Measurements from ENCODE around the gene RAB11FIP3. TPM values are rescaled to one million over a fixed set of nuclear protein-coding genes. Genes with fewer than 3 reads are reported as not detected.
"Not testable (repeated sequence)": the region's sequence is repeated elsewhere in the genome, so short reads cannot be mapped to it uniquely, and the experiment has no call there.

RAB11FIP3 gene
- total RNA-seq, 2 donors from 2014 or later: 39.9 to 45.1 TPM

DNA sequence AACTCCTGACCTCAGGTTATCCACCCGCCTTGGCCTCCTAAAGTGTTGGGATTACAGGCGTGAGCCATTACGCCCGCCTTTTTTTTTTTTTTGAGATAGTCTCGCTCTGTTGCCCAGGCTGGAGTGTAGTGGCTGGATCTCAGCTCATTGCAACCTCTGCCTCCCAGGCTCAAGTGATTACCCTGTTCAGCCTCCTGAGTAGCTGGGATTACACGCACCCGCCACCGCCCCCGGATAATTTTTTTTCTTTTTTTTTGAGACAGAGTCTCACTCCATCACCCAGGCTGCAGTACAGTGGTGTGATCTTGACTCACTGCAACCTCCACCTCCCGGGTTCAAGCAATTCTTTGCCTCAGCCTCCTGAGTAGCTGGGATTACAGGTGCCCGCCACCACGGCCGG, 3.3 kb upstream of the RAB11FIP3 start:
- H3K36me3 Mint-ChIP-seq (ENCODE audit: low read depth); H3K27ac Mint-ChIP-seq; H3K4me3 Mint-ChIP-seq; H3K9me3 ChIP-seq (ENCODE audit: control insufficient read depth, low read length, poor library complexity, severe bottlenecking); ATAC-seq; DNase-seq; H3K27me3 Mint-ChIP-seq: not testable (repeated sequence)
- peaks cover 11% of the 10 kb centered on the region for H3K4me1 Mint-ChIP-seq

DNA sequence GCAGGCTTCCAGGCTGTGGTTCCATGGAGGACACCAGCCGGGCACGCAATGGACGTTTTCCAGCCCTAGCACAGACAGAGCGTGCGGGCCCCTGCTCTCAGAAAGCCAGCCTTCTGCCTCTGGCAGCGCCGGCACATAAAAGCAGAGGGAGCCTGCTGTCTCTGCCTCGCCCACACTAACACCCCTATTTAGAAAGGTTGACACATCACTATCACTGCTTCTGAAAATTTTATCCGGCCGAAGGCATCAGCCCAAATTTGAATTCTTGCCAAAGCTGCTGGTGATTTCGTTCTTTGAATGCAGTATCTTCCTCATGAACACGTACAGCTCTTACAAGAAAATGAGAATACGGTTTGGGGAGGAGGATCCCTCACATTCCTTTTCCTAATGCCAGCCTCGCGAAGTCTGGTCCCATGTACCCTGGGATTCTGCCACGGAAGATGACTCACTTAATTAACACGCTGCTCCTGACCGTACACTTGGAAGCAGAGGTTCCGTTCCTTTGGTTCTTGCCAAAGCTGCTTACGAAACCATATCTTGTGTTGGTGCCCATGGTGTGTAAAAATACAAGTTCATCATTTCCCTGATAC, 1.3 kb upstream of the RAB11FIP3 start:
- DNase-seq (no peak), ATAC-seq (no peak)
- H3K9me3 ChIP-seq (ENCODE audit: control insufficient read depth, low read length, poor library complexity, severe bottlenecking): no peaks in the 10 kb centered on the region
- Mint-ChIP-seq H3K27ac (peak overlapping the region; percentile 49), H3K4me1 (peaks cover 24% of the 10 kb centered on the region), H3K27me3 (no peaks in the 10 kb centered on the region), H3K4me3 (peak overlapping the region; percentile 88), H3K36me3 (ENCODE audit: low read depth) (no peaks in the 10 kb centered on the region)

DNA sequence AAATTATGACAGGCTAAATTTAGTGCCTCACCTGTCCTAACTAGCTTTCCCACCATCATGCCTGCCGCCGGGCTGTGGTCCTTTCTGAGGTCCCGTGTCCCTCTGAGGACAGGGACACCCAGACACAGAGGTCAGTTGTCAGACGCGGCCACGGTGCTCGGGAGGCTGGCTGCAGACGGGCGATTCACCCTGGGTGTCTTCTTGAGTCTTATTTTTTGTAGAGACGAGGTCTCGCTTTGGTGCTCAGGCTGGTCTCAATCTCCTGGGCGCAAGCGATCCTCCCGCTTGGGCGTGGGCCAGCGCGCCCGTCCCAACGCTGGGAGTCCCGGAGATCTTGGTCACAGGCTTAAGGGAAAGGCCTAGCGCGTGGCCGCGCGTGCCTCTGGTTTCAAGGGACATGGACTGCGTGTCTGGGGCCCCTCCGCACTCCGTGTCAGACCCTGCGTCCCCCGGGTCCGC, 797 bp upstream of the RAB11FIP3 start:
- DNase-seq (no peak), ATAC-seq (no peak)
- no peaks in the 10 kb centered on the region for H3K9me3 ChIP-seq (ENCODE audit: control insufficient read depth, low read length, poor library complexity, severe bottlenecking)
- H3K4me1 Mint-ChIP-seq: peaks cover 24% of the 10 kb centered on the region
- H3K27me3 Mint-ChIP-seq: no peaks in the 10 kb centered on the region
- no peaks in the 10 kb centered on the region for H3K36me3 Mint-ChIP-seq (ENCODE audit: low read depth)
- peak overlapping the region; percentile 49 for H3K27ac Mint-ChIP-seq
- peak overlapping the region; percentile 88 for H3K4me3 Mint-ChIP-seq

DNA sequence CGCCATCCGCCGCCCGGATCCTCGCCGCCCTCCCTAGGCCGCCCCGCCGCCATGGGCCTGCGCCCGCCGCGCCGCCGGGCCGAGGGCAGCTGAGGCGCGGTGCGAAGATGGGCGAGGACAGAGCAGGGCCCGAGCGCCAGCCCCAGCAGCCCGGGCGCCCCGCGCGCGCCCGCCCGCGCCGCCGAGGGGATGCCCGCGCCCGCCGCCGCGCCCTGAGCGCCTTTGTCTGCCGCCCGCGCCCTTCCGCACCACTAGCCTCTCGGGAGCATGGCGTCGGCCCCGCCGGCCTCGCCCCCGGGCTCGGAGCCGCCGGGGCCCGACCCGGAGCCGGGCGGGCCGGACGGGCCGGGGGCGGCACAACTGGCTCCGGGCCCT, 278 bp downstream of the RAB11FIP3 start:
- ATAC-seq: peak; percentile 69
- no peaks in the 10 kb centered on the region for H3K9me3 ChIP-seq (ENCODE audit: control insufficient read depth, low read length, poor library complexity, severe bottlenecking)
- peak in 2 of 3 donors; percentile 42 to 46 for DNase-seq
- Mint-ChIP-seq H3K27me3 (no peaks in the 10 kb centered on the region), H3K4me1 (peaks cover 25% of the 10 kb centered on the region), H3K27ac (peak overlapping the region; percentile 49), H3K4me3 (peak overlapping the region; percentile 88), H3K36me3 (ENCODE audit: low read depth) (no peaks in the 10 kb centered on the region)

DNA sequence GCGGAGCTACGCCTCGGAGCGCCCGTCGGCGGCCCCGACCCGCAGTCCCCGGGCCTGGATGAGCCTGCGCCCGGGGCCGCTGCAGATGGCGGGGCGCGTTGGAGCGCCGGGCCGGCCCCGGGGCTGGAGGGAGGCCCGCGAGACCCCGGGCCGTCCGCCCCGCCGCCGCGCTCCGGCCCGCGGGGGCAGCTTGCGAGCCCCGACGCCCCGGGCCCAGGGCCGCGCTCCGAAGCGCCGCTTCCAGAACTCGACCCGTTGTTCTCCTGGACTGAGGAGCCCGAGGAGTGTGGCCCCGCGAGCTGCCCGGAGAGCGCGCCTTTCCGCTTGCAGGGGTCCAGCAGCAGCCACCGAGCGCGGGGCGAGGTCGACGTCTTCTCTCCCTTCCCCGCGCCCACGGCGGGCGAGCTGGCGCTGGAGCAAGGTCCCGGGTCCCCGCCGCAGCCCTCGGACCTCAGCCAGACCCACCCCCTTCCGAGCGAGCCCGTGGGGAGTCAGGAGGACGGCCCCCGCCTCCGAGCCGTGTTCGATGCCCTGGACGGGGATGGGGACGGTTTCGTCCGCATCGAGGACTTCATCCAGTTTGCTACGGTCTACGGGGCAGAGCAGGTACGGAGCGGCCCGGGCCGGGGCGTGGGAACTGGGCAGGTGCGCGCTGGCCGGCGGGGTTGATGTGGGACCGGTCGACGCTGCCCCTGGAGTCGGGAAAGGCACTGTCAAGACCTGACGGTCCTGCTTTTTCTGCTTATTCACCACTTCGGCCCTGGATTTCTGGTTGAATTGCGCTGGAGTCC, 861 bp downstream of the RAB11FIP3 start:
- H3K27ac Mint-ChIP-seq: no peak overlapping the region
- H3K4me1 Mint-ChIP-seq: peaks cover 29% of the 10 kb centered on the region
- ATAC-seq (no peak), DNase-seq (no peak)
- H3K36me3 Mint-ChIP-seq (ENCODE audit: low read depth): no peaks in the 10 kb centered on the region
- H3K9me3 ChIP-seq (ENCODE audit: control insufficient read depth, low read length, poor library complexity, severe bottlenecking): no peaks in the 10 kb centered on the region
- no peaks in the 10 kb centered on the region for H3K27me3 Mint-ChIP-seq
- peak overlapping the region; percentile 87 for H3K4me3 Mint-ChIP-seq

DNA sequence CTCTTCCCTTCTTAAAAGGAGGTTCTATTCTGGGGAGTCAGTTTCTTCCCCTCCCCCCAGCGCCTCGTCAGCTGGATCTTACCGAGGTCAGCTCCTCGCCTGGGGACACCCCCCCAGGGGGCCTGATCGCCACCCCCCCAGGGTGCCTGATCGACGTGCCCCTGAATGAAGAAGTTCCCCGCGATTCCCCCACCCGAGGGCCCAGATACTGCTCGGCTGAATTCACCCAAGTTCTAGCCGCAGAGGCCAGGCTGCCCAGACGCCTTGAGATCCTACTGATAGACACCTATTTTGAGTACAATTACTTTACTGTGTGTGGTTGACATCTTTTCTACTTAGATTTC, 1.4 kb downstream of the RAB11FIP3 start:
- H3K27ac Mint-ChIP-seq: no peak overlapping the region
- peak overlapping the region; percentile 87 for H3K4me3 Mint-ChIP-seq
- H3K36me3 Mint-ChIP-seq (ENCODE audit: low read depth): no peaks in the 10 kb centered on the region
- no peak for DNase-seq
- peaks cover 29% of the 10 kb centered on the region for H3K4me1 Mint-ChIP-seq
- ATAC-seq: no peak
- no peaks in the 10 kb centered on the region for H3K9me3 ChIP-seq (ENCODE audit: control insufficient read depth, low read length, poor library complexity, severe bottlenecking)
- no peaks in the 10 kb centered on the region for H3K27me3 Mint-ChIP-seq

DNA sequence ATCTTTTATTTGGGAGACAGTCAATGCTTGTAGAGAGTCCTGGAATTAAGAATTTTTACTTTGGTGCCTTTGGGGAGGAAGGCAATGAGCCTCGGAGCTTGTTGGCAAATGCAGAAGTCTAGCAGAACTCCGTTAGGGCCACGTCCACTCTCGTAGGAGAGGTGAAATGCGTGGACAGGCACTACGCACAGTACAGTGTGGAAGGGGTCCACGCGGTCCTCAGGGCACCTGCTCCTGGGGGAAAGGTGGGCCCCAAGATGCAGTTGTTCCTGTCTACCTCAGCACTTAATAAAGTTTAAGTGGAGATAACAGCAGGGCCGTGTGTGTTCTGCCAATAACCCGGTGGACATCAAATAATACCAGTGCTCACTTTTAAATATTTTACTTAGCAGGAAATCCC, 1.8 kb downstream of the RAB11FIP3 start:
- Mint-ChIP-seq H3K36me3 (ENCODE audit: low read depth) (no peaks in the 10 kb centered on the region), H3K4me3 (peak overlapping the region; percentile 87), H3K27ac (no peak overlapping the region), H3K4me1 (peaks cover 29% of the 10 kb centered on the region), H3K27me3 (no peaks in the 10 kb centered on the region)
- H3K9me3 ChIP-seq (ENCODE audit: control insufficient read depth, low read length, poor library complexity, severe bottlenecking): no peaks in the 10 kb centered on the region
- DNase-seq (no peak), ATAC-seq (no peak)

DNA sequence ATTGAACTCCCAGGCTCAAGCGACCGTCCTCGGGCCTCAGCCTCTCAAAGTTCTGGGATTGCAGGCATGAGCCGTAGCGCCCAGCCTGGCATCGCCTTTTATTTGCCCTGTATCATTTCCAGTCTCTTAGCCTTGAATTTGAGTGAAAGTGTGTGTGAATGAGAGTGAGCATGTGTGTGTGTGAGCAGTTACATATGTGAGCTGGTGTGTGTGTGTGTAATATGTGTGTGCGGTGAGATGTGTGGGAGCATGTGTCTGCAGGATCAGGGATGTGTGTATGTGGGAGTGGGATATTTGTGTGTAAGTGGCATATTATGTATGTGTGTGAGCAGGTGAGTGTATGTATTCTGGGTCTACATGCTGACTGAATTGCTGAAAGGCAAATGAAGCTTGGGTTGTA, 5.5 kb downstream of the RAB11FIP3 start:
- Mint-ChIP-seq H3K36me3 (ENCODE audit: low read depth) (no peaks in the 10 kb centered on the region), H3K4me3 (no peak overlapping the region), H3K27me3 (no peaks in the 10 kb centered on the region), H3K27ac (peak overlapping the region; percentile 67), H3K4me1 (peaks cover 24% of the 10 kb centered on the region)
- no peak for DNase-seq
- ATAC-seq: no peak
- H3K9me3 ChIP-seq (ENCODE audit: control insufficient read depth, low read length, poor library complexity, severe bottlenecking): no peaks in the 10 kb centered on the region

DNA sequence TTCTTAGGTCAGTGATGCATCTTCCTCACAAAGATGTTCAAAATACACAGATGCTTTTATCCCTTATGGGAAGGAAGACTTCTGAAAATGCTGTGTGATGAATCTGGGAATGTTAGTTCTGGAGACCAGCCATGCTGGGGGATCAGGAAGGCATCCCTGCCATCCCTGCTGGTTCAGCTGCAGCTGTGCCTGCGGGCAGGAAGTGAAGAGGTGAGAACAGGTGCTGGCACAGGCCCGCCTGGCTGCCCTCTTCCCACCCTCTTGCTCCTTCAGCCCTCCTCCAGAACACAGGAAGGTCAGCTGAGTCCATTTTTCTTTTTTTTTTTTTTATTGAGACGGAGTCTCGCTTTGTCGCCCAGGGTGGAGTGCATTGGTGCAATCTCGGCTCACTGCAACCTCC, 15.2 kb downstream of the RAB11FIP3 start:
- Mint-ChIP-seq H3K4me3 (no peak overlapping the region), H3K36me3 (ENCODE audit: low read depth) (peaks cover 2% of the 10 kb centered on the region), H3K4me1 (peaks cover 16% of the 10 kb centered on the region), H3K27ac (no peak overlapping the region), H3K27me3 (no peaks in the 10 kb centered on the region)
- ATAC-seq (no peak), DNase-seq (no peak)
- no peaks in the 10 kb centered on the region for H3K9me3 ChIP-seq (ENCODE audit: control insufficient read depth, low read length, poor library complexity, severe bottlenecking)

DNA sequence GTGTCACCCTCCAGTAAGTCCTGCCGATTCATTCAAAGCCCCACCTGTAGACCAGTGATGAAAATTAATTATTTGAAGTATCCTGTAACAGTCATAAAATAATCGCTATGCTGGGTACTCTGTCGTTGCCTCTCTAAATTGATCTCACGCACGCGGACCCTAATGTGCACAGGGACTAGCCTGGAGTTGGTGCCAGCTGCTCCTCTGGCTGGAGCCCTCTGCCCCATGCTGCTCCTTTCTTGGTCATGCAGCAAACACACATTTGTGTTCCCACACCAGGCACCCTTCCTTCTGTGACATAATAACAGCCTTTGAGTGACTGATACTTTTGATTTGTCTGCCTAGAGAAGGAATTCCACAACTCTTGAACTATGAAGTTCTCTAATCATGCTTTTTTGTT, 16.0 kb downstream of the RAB11FIP3 start:
- no peak for ATAC-seq

DNA sequence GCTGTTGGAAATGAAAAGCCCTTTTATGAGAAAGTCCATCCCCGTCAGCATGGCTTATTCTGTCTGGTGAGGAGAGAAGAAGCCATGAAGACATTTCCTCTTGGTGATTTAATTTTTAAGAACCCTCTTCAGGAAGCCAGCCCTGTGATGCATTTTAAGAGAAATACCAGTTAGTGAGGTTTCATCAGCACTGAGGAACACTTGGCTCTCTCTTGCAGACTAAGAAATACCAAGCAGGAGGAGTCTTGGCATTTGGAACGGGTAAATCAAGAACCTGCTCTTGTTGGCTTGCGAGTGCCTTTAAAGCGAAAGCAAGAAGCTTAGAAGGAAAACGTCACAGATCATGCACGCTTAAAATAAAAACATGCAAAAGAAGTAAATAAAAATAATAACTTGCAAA, 17.5 kb downstream of the RAB11FIP3 start:
- Mint-ChIP-seq H3K4me3 (no peak overlapping the region), H3K36me3 (ENCODE audit: low read depth) (peaks cover 2% of the 10 kb centered on the region), H3K27ac (no peak overlapping the region), H3K27me3 (no peaks in the 10 kb centered on the region), H3K4me1 (peaks cover 16% of the 10 kb centered on the region)
- DNase-seq (no peak), ATAC-seq (no peak)
- H3K9me3 ChIP-seq (ENCODE audit: control insufficient read depth, low read length, poor library complexity, severe bottlenecking): no peaks in the 10 kb centered on the region

More for the DNA sequence above, 16.0 kb downstream of the RAB11FIP3 start:
- Mint-ChIP-seq H3K27me3 (no peaks in the 10 kb centered on the region), H3K36me3 (ENCODE audit: low read depth) (peaks cover 2% of the 10 kb centered on the region), H3K4me3 (no peak overlapping the region), H3K4me1 (peaks cover 16% of the 10 kb centered on the region), H3K27ac (no peak overlapping the region)
- DNase-seq: no peak
- no peaks in the 10 kb centered on the region for H3K9me3 ChIP-seq (ENCODE audit: control insufficient read depth, low read length, poor library complexity, severe bottlenecking)

DNA sequence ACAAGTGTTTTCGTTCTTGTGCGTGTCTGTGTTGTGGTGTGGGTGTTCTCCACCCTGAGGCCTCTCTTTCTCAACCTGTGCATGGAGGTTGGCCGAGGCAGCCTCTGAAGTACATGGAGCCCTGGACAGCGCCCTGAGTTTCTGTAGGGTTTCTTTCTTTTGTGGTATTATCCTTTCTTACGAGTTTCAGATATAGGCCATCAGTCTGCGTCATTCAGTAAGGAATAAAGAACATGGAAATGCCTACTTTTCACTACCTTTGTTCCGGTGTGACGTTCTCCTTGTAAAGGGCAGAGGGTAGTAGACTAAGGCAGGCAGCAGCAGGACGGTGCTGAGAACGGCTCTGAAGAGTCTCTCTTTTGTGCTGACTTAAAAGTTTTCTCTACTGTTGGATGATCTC, 18.6 kb downstream of the RAB11FIP3 start:
- ATAC-seq: no peak
- no peak for DNase-seq
- peaks cover 2% of the 10 kb centered on the region for H3K36me3 Mint-ChIP-seq (ENCODE audit: low read depth)
- peaks cover 16% of the 10 kb centered on the region for H3K4me1 Mint-ChIP-seq
- no peaks in the 10 kb centered on the region for H3K9me3 ChIP-seq (ENCODE audit: control insufficient read depth, low read length, poor library complexity, severe bottlenecking)
- no peak overlapping the region for H3K27ac Mint-ChIP-seq
- no peaks in the 10 kb centered on the region for H3K27me3 Mint-ChIP-seq
- no peak overlapping the region for H3K4me3 Mint-ChIP-seq

DNA sequence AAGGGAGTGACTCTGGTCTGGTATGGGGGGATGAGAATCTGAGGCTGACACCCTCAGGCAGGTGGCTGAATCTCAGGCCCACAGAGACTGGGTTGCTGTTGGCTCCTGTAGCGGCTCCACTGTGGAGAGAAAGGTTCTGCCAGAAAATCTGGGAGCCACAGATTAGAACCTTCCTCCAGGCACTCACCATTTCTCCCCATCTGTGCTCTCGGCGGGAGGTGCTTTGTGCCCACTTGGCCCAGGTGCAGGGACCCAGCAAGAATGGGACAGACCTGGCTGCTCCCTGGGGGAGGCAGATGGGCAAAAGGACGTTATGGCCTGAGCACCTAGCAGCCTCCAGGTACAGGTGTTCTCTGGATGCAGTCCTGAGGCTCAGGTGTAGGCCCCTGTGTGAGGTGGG, 20.1 kb downstream of the RAB11FIP3 start:
- Mint-ChIP-seq H3K4me3 (no peak overlapping the region), H3K27ac (no peak overlapping the region), H3K36me3 (ENCODE audit: low read depth) (no peaks in the 10 kb centered on the region), H3K27me3 (no peaks in the 10 kb centered on the region), H3K4me1 (peaks cover 9% of the 10 kb centered on the region)
- no peak for DNase-seq
- no peak for ATAC-seq
- H3K9me3 ChIP-seq (ENCODE audit: control insufficient read depth, low read length, poor library complexity, severe bottlenecking): no peaks in the 10 kb centered on the region

DNA sequence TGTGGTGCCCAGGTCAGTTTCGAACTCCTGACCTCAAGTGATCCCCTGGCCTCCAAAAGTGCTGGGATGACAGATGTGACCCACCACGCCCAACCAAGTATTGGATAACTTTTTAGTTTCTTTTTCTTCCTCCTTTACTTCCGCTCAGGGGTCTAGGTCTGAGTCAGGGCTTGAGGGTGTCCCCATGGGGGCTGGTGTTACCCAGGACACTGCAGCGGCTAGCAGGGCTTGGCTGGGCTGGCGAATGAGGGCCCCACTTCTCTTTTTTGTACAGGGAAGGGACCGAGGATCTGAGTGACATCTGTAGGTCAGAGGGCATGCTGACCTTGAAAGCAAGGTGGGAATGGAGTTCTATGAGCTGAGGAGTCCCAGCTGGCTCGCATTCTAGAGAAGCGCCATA, 24.9 kb downstream of the RAB11FIP3 start:
- Mint-ChIP-seq H3K4me3 (no peak overlapping the region), H3K36me3 (ENCODE audit: low read depth) (no peaks in the 10 kb centered on the region)

More for the DNA sequence above, 24.9 kb downstream of the RAB11FIP3 start:
- H3K27ac Mint-ChIP-seq: no peak overlapping the region
- H3K9me3 ChIP-seq (ENCODE audit: control insufficient read depth, low read length, poor library complexity, severe bottlenecking): no peaks in the 10 kb centered on the region
- H3K4me1 Mint-ChIP-seq: peaks cover 6% of the 10 kb centered on the region
- DNase-seq (no peak), ATAC-seq (no peak)
- no peaks in the 10 kb centered on the region for H3K27me3 Mint-ChIP-seq

All from T-helper 17 cell (primary cell).